ENCODE measurements around the gene FASLG.

FASLG gene

GRCh38 chr1:172670791-172671190, 11.9 kb downstream of the FASLG start:
- no peaks in the 10 kb centered on the region for H3K27me3 ChIP-seq
- no peaks in the 10 kb centered on the region for H3K4me1 ChIP-seq
- no peak overlapping the region for H3K4me3 ChIP-seq (ENCODE audit: low read depth, low read length)
- TF ChIP-seq, protein P1, sequence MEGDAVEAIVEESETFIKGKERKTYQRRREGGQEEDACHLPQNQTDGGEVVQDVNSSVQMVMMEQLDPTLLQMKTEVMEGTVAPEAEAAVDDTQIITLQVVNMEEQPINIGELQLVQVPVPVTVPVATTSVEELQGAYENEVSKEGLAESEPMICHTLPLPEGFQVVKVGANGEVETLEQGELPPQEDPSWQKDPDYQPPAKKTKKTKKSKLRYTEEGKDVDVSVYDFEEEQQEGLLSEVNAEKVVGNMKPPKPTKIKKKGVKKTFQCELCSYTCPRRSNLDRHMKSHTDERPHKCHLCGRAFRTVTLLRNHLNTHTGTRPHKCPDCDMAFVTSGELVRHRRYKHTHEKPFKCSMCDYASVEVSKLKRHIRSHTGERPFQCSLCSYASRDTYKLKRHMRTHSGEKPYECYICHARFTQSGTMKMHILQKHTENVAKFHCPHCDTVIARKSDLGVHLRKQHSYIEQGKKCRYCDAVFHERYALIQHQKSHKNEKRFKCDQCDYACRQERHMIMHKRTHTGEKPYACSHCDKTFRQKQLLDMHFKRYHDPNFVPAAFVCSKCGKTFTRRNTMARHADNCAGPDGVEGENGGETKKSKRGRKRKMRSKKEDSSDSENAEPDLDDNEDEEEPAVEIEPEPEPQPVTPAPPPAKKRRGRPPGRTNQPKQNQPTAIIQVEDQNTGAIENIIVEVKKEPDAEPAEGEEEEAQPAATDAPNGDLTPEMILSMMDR (IDR thresholded peaks at IDR 0.05; ENCODE audit: low read depth, low read length) = no peak
- no peak for DNase-seq
- H3K9me3 ChIP-seq = no peaks in the 10 kb centered on the region
- no peaks in the 10 kb centered on the region for H3K36me3 ChIP-seq

GRCh38 chr1:172671591-172671990, 12.7 kb downstream of the FASLG start:
- TF ChIP-seq, protein P1 (IDR thresholded peaks at IDR 0.05; ENCODE audit: low read depth, low read length) = no peak
- Histone ChIP-seq H3K4me3 (ENCODE audit: low read depth, low read length) (no peak overlapping the region), H3K27me3 (no peaks in the 10 kb centered on the region), H3K9me3 (no peaks in the 10 kb centered on the region), H3K36me3 (no peaks in the 10 kb centered on the region), H3K4me1 (no peaks in the 10 kb centered on the region)
- no peak for DNase-seq

GRCh38 chr1:172672720-172673119, 13.8 kb downstream of the FASLG start:
- Histone ChIP-seq H3K9me3 (no peaks in the 10 kb centered on the region), H3K4me1 (no peaks in the 10 kb centered on the region), H3K27me3 (no peaks in the 10 kb centered on the region), H3K36me3 (no peaks in the 10 kb centered on the region), H3K4me3 (ENCODE audit: low read depth, low read length) (no peak overlapping the region)
- TF ChIP-seq, protein P1 (IDR thresholded peaks at IDR 0.05; ENCODE audit: low read depth, low read length) = no peak
- DNase-seq = no peak

- no peak for DNase-seq
- Histone ChIP-seq H3K27me3 (no peaks in the 10 kb centered on the region), H3K9me3 (no peaks in the 10 kb centered on the region), H3K36me3 (no peaks in the 10 kb centered on the region), H3K4me1 (no peaks in the 10 kb centered on the region), H3K4me3 (ENCODE audit: low read depth, low read length) (no peak overlapping the region)
- TF ChIP-seq, protein P1 (IDR thresholded peaks at IDR 0.05; ENCODE audit: low read depth, low read length) = no peak
These were observed 14.9 kb downstream of the FASLG start for GRCh38 chr1:172673761-172674160.

DNA sequence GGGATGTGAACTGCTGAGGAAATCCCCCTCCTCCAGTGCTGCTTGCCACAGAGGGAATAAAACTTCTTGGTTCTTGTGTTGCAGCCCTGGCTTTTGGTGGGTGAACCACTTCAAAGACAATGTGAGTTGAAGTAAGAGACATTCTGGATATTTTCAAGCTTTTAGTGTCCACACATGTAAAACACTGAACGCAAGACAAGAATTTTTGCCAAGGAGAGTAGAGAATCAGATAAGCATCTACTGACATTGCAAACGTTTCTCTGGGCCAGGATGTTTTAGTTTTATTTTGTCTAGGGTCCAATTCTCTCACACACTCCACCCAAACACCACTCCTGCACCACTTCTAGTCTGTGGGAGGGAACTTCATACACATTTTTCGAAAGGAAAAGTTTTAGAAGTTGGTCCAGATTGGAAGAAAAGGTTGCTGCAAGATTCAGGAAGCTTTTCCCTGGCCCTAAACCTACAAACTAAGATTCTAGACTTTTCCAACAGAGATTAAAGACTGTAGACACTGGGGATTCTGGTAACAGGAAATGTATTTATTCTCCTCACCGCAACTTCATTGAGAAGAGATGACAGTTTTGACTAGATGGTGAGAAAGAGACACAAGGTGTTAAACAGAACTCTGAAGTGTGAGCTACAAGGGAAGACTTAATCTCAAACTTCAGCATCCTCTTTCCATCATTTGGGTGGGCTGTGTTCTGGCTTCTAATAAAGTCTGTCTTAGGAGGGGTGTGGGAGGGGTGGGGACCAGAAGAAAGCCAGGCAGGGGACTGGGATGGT, 16.1 kb downstream of the FASLG start:
- TF ChIP-seq, protein P1 (IDR thresholded peaks at IDR 0.05; ENCODE audit: low read depth, low read length) = no peak
- no peak for DNase-seq
- no peak overlapping the region for H3K4me3 ChIP-seq (ENCODE audit: low read depth, low read length)
- no peaks in the 10 kb centered on the region for H3K36me3 ChIP-seq
- no peaks in the 10 kb centered on the region for H3K4me1 ChIP-seq
- no peaks in the 10 kb centered on the region for H3K9me3 ChIP-seq
- no peaks in the 10 kb centered on the region for H3K27me3 ChIP-seq

DNA sequence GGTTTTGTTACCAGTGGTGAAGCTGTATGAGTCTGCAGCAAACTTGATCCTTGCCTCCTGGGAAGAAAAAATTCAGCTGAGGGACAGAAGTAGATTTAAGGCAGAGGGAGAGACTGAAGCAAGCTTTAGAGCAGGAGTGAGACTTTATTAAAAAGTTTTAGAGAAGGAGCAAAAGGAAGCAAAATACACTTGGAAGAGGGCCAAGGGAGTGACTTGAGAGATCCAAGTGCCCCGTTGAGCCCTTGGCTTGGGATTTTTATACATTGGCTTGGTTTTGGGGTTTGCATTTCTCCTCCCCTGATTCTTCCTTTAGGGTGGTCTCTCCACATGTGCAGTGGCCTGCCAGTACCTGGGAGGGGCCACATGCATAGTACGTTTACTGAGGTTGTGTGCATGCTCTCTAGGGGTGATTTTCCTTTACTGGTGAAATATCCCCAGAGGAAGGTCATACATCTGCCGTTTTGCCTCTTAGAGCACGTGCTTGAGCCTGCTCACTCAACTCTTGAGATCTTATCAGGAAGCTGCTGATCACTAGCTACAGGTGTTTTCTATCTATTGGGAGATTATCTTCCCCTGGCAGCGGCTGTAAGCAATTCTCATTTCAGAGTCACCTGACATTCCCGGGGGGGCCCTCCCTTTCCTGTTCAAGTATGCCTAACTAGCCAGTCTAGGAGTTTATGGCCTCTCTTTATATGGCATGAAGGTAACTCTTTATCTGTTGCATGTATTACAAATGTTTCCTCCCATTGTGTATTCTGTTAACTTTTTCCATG, 20.3 kb downstream of the FASLG start:
- no peak for DNase-seq
- Histone ChIP-seq H3K4me3 (ENCODE audit: low read depth, low read length) (no peak overlapping the region), H3K27me3 (no peaks in the 10 kb centered on the region), H3K4me1 (no peaks in the 10 kb centered on the region), H3K36me3 (no peaks in the 10 kb centered on the region), H3K9me3 (no peaks in the 10 kb centered on the region)
- TF ChIP-seq, protein P1 (IDR thresholded peaks at IDR 0.05; ENCODE audit: low read depth, low read length) = no peak
